Measurements from ENCODE around the gene KRTAP17-1.

GRCh38 chr17:41267711-41268110 lies 47.8 kb downstream of the KRTAP17-1 start:
- TF ChIP-seq CTCF (conservative IDR thresholded peaks at IDR 0.05 in 1 of 2, IDR thresholded peaks at IDR 0.05 in 1 of 2; ENCODE audit: extremely low read depth in 1 of 2, insufficient read depth in 1 of 2, low read depth in 1 of 2, low read length in 2 of 2) (no peak), EZH2 (IDR thresholded peaks at IDR 0.05; ENCODE audit: borderline replicate concordance, low read length) (no peak)

Measured in mammary epithelial cell (primary cell).